A549 (cell line): ENCODE measurements around the gene TMPO. TPM values are rescaled to one million over a fixed set of nuclear protein-coding genes. Genes with fewer than 3 reads are reported as not detected.

Source experiments
- BHLHE40 ChIP-seq: IDR thresholded peaks from 2 replicates; pipeline ENCODE4 v1.6.1; 2012; ENCODE audit warnings: low read depth, low read length, inconsistent platforms
- CBX2 ChIP-seq: fragments of 200-600 bp; sonication (generic); IDR thresholded peaks from 2 replicates; pipeline ENCODE4 v1.6.1; 2016; ENCODE audit warnings: low read depth, mild to moderate bottlenecking, borderline replicate concordance
- CEBPB ChIP-seq, 2 experiments: fragments of >200 bp in 1 of 2; sonication (Bioruptor Twin) in 1 of 2; formaldehyde crosslinking in 1 of 2; IDR thresholded peaks; 2 replicates each; pipeline ENCODE4 v1.6.1; 2012 to 2016
- EHF ChIP-seq: fragments of 250-450 bp; sonication (Bioruptor Pico); IDR thresholded peaks from 2 replicates; pipeline ENCODE4 v1.5.0; 2020; ENCODE audit warnings: mild to moderate bottlenecking
- FOSB ChIP-seq: fragments of 250-450 bp; sonication (Bioruptor Pico); IDR thresholded peaks from 2 replicates; pipeline ENCODE4 v1.5.0; 2020; ENCODE audit warnings: mild to moderate bottlenecking, moderate library complexity
- HDAC2 ChIP-seq: fragments of 200-600 bp; sonication (generic); IDR thresholded peaks from 2 replicates; pipeline ENCODE4 v1.6.1; 2016
- HMGXB4 ChIP-seq: fragments of 250-450 bp; sonication (Bioruptor Pico); IDR thresholded peaks from 2 replicates; pipeline ENCODE4 v1.5.0; 2021; ENCODE audit warnings: mild to moderate bottlenecking, moderate library complexity, borderline replicate concordance
- KDM5A ChIP-seq: fragments of 200-600 bp; sonication (generic); IDR thresholded peaks from 2 replicates; pipeline ENCODE4 v1.6.1; 2016; ENCODE audit warnings: antibody characterized with exemption, mild to moderate bottlenecking
- MAX ChIP-seq: IDR thresholded peaks from 2 replicates; pipeline ENCODE4 v1.6.1; 2012
- MYC ChIP-seq: IDR thresholded peaks from 2 replicates; pipeline ENCODE4 v1.6.1; 2012; ENCODE audit warnings: mild to moderate bottlenecking, inconsistent platforms, low read length, improper control_type of control experiment, borderline replicate concordance
- NFE2L2 ChIP-seq: fragments of 150-350 bp; conservative IDR thresholded peaks from 2 replicates; pipeline ENCODE4 v1.6.1; 2014; ENCODE audit warnings: low read length
- POLR2A ChIP-seq: IDR thresholded peaks from 2 replicates; pipeline ENCODE4 v1.6.1; 2012; ENCODE audit warnings: mild to moderate bottlenecking, low read length
- RARB ChIP-seq: fragments of 250-450 bp; sonication (Bioruptor Pico); IDR thresholded peaks from 2 replicates; pipeline ENCODE4 v1.8.0; 2021; ENCODE audit warnings: mild to moderate bottlenecking, moderate library complexity
- RFX5 ChIP-seq: fragments of 450-650 bp; IDR thresholded peaks from 2 replicates; pipeline ENCODE4 v1.7.1; 2014; ENCODE audit warnings: antibody characterized with exemption, mild to moderate bottlenecking, moderate library complexity
- RNF2 ChIP-seq: fragments of 200-600 bp; sonication (generic); IDR thresholded peaks from 2 replicates; pipeline ENCODE4 v1.6.1; 2016; ENCODE audit warnings: low read depth, mild to moderate bottlenecking, antibody characterized with exemption, moderate library complexity, borderline replicate concordance
- SMC3 ChIP-seq: fragments of >200 bp; sonication (Bioruptor Twin); formaldehyde crosslinking; IDR thresholded peaks from 3 replicates; pipeline ENCODE4 v1.6.1; 2018; ENCODE audit warnings: inconsistent platforms
- TFCP2L1 ChIP-seq: fragments of 250-450 bp; sonication (Bioruptor Pico); IDR thresholded peaks from 2 replicates; pipeline ENCODE4 v1.5.0; 2021; ENCODE audit warnings: mild to moderate bottlenecking
- ZFP36 ChIP-seq: fragments of 450-650 bp; IDR thresholded peaks from 2 replicates; pipeline ENCODE4 v1.6.1; 2014; ENCODE audit warnings: borderline replicate concordance; ENCODE audit not compliant: partially characterized antibody
- ZNF302 ChIP-seq: fragments of 250-450 bp; sonication (Bioruptor Pico); IDR thresholded peaks from 2 replicates; pipeline ENCODE4 v1.9.0; 2021; ENCODE audit warnings: inconsistent platforms, mild to moderate bottlenecking, moderate library complexity
- ZSCAN20 ChIP-seq: fragments of 250-450 bp; sonication (Bioruptor Pico); IDR thresholded peaks from 2 replicates; pipeline ENCODE4 v1.8.0; 2022; ENCODE audit warnings: mild to moderate bottlenecking, moderate library complexity
- polyA plus RNA-seq, 4 experiments: library from polyadenylated mRNA; depleted of rRNA in 3 of 4; stranded (reverse); fragments of >200 nt; fragmentation: RNase III in 1 of 4; extraction: RNeasy Plus Mini Kit Qiagen cat#74134 plus additional on column Dnase treatment in 1 of 4; gene quantifications; 2 replicates in 3 of 4; 3 replicates in 1 of 4; pipeline ENCODE4 v1.2.3, GENCODE V29; 2011 to 2017
- TF ChIP-seq, protein P1 (sequence below): fragments of 150-350 bp; IDR thresholded peaks from 2 replicates; pipeline ENCODE4 v1.6.1; 2014; ENCODE audit warnings: low read depth, mild to moderate bottlenecking, low read length
- TF ChIP-seq, protein P2 (sequence below): fragments of >200 bp; sonication (Bioruptor Twin); formaldehyde crosslinking; IDR thresholded peaks from 3 replicates; pipeline ENCODE4 v1.5.1; 2016
- TF ChIP-seq, protein P3 (sequence below): fragments of >200 bp; sonication (Bioruptor Twin); formaldehyde crosslinking; IDR thresholded peaks from 2 replicates; pipeline ENCODE4 v1.6.1; 2016
- TF ChIP-seq, protein P4 (sequence below): fragments of >200 bp; sonication (Bioruptor Twin); formaldehyde crosslinking; IDR thresholded peaks from 3 replicates; pipeline ENCODE4 v1.6.1; 2016

Gene TMPO
- polyA plus RNA-seq, 2 of the 4 experiments (the other 2 are of a cell fraction) = 100 to 169 TPM

DNA sequence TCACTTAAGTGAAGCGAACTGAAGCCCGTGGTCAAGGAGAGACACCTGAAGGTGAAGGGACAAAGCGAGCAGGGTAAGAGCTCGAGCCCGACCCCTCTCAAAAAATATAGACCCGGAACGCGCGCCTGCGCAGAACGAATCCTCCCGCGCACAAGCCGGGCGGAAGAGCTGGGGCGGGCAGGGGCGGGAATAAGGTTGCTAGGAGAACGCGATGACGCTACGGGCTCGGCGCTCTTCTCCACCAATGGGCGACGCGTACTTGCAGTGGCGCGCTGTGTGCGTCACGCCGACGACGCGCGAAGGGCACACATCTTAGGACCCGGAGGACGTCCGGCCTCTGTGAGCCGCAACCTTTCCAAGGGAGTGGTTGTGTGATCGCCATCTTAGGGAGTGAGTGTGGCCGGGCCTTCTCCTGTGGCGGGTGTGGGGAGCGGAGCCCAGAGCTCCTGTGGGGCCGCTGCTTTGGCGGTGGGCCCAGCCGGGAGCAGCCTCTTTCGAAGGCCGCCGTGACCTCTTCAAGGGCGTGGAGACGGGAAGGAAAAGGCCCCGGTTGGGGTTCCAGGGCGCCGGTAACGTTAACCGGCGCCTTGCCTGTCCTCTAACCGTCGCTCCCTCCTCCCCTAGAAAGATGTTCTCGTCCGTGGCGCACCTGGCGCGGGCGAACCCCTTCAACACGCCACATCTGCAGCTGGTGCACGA is 78.1 kb downstream of the TMPO start, which contains the start of gene SLC25A3 (continued):
- TF ChIP-seq HMGXB4 (CRISPR knock-in tag) = peak; percentile 69
- peak; percentile 46; the same call in 1 of the 2 replicates for TF ChIP-seq RFX5
- TF ChIP-seq, protein P1, sequence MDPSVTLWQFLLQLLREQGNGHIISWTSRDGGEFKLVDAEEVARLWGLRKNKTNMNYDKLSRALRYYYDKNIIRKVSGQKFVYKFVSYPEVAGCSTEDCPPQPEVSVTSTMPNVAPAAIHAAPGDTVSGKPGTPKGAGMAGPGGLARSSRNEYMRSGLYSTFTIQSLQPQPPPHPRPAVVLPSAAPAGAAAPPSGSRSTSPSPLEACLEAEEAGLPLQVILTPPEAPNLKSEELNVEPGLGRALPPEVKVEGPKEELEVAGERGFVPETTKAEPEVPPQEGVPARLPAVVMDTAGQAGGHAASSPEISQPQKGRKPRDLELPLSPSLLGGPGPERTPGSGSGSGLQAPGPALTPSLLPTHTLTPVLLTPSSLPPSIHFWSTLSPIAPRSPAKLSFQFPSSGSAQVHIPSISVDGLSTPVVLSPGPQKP = no peak
- no peak for TF ChIP-seq RNF2
- TF ChIP-seq NFE2L2 = no peak
- 0 out of 2 replicates have a peak, but pooled peaks have one; percentile 9 for TF ChIP-seq TFCP2L1 (CRISPR knock-in tag)
- TF ChIP-seq CBX2 = no peak
- TF ChIP-seq KDM5A = 0 out of 2 replicates have a peak, but pooled peaks have one; percentile 32
- 0 out of 2 replicates have a peak, but pooled peaks have one; percentile 59 for TF ChIP-seq FOSB (CRISPR knock-in tag)
- peak; percentile 99 for TF ChIP-seq POLR2A
- TF ChIP-seq SMC3 = no peak
- TF ChIP-seq, protein P2, sequence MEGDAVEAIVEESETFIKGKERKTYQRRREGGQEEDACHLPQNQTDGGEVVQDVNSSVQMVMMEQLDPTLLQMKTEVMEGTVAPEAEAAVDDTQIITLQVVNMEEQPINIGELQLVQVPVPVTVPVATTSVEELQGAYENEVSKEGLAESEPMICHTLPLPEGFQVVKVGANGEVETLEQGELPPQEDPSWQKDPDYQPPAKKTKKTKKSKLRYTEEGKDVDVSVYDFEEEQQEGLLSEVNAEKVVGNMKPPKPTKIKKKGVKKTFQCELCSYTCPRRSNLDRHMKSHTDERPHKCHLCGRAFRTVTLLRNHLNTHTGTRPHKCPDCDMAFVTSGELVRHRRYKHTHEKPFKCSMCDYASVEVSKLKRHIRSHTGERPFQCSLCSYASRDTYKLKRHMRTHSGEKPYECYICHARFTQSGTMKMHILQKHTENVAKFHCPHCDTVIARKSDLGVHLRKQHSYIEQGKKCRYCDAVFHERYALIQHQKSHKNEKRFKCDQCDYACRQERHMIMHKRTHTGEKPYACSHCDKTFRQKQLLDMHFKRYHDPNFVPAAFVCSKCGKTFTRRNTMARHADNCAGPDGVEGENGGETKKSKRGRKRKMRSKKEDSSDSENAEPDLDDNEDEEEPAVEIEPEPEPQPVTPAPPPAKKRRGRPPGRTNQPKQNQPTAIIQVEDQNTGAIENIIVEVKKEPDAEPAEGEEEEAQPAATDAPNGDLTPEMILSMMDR = no peak
- TF ChIP-seq BHLHE40 = no peak
- TF ChIP-seq RARB (CRISPR knock-in tag) = no peak
- TF ChIP-seq, protein P3, sequence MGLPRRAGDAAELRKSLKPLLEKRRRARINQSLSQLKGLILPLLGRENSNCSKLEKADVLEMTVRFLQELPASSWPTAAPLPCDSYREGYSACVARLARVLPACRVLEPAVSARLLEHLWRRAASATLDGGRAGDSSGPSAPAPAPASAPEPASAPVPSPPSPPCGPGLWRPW = no peak
- TF ChIP-seq EHF (CRISPR knock-in tag) = no peak
- TF ChIP-seq ZFP36 = no peak
- TF ChIP-seq HDAC2 = no peak
- peak; percentile 90 for TF ChIP-seq MAX
- TF ChIP-seq ZSCAN20 (CRISPR knock-in tag) = no peak
- TF ChIP-seq CEBPB (IDR thresholded peaks at IDR 0.05) = 0 out of 4 replicates have a peak, but pooled peaks of 1 of the 2 experiments have one; percentile 22
- TF ChIP-seq MYC = peak; percentile 79; the same call in 1 of the 2 replicates
- TF ChIP-seq, protein P4, sequence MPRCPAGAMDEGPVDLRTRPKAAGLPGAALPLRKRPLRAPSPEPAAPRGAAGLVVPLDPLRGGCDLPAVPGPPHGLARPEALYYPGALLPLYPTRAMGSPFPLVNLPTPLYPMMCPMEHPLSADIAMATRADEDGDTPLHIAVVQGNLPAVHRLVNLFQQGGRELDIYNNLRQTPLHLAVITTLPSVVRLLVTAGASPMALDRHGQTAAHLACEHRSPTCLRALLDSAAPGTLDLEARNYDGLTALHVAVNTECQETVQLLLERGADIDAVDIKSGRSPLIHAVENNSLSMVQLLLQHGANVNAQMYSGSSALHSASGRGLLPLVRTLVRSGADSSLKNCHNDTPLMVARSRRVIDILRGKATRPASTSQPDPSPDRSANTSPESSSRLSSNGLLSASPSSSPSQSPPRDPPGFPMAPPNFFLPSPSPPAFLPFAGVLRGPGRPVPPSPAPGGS = peak; percentile 96
- no peak for TF ChIP-seq ZNF302 (CRISPR knock-in tag)
- TF ChIP-seq, all 56 proteins: peak for 18
